NOMO-1 treated with DMSO at 0.1 percent for 48 hours (cell line): ENCODE measurements around the gene BGN.
A peak's percentile ranks its signal among the peaks of the same experiment; 100 is the strongest.

Source experiments
- DNase-seq: peaks from one replicate; lab custom pipeline; 2025; ENCODE audit not compliant: unreplicated experiment; lab: John Stamatoyannopoulos, UW

Gene BGN

GRCh38 chrX:153459986-153460385, 34.8 kb upstream of the BGN start:
- DNase-seq: no peak

- DNase-seq: no peak
Measured at GRCh38 chrX:153460826-153461225, 34.0 kb upstream of the BGN start.

DNA sequence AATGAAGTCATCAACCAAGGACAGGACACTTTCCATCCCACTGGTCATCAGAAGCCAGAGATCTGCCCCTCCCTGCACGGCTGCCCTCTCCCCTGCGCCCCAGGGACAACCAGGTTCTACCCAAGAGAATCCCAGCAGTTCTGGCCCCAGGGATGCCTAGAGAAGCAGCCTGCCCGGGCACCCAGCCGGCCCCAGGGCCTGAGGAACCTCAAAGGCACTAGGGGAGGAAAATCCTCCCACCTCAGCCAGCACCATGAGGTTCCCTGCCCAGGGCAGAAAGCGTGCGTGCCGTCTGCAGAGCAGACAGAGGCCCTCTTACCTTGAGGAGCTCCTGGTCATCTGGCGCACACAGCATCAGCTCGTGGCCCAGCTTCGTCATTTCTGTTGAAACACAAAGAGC, 32.5 kb upstream of the BGN start:
- no peak for DNase-seq

DNA sequence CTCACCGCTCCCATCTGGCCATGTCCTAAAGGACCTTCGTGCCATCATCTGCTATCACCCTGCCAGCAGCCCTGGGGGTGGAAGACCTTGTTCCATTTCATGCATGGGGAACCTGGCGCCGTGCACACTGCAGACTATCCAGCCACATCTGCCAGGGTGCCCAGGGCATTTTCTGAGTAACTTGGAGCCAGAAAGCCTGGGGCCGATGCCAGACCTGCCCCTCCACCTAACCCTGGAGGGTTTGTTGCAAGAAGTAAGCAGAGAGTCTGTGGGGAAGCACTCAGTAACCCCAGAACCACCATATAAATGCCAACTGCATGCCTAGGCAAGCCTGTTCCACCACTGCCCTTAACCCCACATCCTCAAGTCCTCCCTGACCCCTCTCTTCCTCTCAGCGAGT, 31.7 kb upstream of the BGN start:
- no peak for DNase-seq

DNA sequence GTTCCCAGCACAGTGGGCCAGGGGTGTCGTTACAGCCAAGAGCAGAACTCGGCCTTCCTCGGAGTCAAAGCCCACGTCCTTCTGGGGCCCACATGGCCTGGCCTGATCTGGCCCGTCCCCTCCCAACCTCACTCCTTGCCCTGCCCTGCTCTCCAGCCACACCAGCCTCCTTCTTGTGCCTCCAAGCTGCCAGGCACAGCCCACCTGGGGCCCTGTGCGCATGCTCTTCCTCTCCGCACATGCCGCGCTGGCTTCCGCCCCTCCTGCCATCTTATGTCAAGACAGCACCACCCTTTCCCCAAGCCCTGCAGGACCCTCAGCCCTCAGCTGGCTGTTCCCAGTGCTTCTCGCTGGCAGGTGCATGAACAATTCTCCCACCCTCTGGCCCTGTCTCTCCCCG, 31.2 kb upstream of the BGN start:
- no peak for DNase-seq

GRCh38 chrX:153464116-153464515, 30.7 kb upstream of the BGN start:
- DNase-seq: no peak

GRCh38 chrX:153465691-153466380, 28.9 kb upstream of the BGN start:
- no peak for DNase-seq

GRCh38 chrX:153468008-153468580, 26.7 kb upstream of the BGN start:
- no peak for DNase-seq

- DNase-seq: peak; percentile 30
Measured at GRCh38 chrX:153469811-153470410, 24.9 kb upstream of the BGN start.

DNA sequence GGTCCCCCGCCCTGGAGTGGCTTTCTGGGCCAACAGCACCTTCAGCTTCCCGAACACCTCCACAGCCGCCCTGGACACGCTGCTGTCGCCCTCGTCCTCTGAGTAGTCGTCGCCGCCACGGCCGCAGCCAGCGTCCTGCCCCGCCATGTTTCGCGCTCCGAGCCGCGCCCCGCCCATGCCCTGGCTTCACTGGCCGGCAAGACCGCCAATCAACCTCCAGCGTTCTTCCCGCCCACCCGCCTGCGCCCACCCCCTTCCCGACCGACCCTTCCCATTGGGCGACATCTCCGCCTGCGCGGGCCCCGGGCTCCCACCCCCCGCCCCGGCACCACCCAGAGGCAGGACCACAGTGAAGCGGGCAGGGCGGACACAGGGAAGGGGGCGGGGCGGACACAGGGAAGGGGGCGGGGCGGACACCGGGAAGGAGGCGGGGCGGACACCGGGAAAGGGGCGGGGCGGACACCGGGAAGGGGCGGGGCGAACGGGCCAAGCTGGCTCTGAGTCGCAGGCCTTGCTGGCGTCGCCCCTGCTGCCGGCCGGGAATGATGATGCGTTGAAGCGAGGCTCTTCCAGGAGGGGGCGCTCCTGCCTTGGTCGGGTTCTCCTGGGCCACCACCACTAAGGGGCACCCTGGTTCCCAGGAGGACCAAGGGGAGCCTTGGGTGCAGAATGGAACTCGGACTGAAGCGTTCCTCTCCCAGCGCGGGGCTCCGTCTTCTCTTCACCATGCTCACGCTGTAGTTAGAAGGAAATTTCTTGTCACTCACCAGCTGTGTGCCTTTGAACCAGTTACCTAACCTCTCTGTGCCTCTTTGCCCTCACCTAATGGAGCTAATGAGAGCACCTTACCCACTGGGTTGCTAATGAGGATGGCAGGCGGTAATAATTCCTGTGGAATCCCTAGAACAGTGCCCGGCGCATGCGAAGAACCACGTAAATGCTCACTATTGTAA, 24.1 kb upstream of the BGN start, which contains the start of gene HAUS7:
Gene HAUS7 (minus strand): TSS at position 166 of the 953 bp plus-strand sequence. CDS start 19 bp downstream, at position 147.
- DNase-seq: peak; percentile 81

DNA sequence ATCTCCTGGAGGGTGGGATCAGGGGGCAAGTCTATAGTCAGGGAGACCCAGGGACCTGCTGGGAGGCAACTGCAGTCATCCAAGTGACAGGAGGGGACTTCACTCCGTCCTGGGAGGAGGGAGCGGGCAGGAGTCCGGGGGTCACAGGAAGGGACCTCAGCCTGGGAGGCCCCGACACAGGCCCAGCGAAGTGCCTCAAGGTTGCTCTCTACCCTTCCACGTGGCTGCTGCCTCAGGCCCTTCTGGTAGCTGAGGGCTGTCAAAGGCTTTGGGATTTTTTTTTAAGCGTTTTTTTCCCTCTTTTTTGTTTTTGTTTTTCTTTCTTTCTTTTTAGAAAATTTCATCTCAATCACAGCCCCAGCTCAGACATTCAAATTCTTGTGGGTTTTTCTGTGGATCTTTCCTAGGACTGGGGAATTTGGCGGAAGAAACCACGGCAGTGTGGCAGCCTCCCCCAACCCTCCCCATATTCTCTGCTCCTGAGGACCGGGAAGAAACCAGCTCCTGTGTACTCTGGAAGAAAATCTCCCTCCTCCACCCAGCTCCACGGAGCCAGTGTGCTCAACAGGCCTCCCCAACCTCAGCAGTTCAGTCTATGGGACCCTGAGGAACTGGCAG, 23.0 kb upstream of the BGN start:
- no peak for DNase-seq

DNA sequence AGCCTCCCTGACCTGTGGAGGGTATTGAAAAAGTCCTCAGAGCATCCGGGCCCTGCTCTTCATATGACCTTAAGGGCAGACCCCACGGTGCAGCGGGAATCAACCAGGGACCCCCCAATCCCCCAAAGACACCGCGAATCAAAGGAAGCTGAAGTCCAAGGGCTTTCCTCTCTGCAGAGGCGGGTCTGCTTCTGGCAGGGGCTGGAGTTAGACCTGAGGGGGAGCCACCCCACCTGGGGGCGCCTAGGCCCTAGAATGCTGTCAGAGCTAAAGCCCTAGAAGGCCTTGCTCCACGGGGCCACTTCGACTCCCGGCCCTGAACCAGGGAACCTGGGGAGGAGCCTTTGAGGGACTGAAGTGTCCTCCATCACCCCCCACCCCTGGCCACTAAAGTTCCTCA, 21.7 kb upstream of the BGN start:
- DNase-seq: no peak

DNA sequence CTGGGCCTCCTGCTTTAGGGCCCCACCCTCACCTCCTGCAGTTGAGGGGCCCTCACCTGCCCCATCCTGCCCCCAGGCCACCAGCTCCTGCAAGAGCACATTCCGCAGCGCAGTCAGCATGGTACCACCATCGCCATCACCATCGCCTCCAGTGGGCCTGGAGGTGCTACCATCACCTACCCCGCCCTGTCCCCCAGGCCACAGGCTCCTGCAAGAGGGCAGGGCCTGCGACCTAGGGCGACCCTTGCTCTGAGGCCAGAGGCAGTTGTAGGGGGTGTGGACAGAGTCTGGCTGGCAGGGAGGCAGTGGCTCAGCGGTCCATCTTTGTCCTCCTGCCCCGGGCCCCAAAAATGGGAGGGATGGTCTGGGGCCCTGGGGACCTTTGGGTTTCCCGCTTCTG, 20.5 kb upstream of the BGN start:
- DNase-seq: no peak

GRCh38 chrX:153474718-153475117, 20.1 kb upstream of the BGN start:
- no peak for DNase-seq

GRCh38 chrX:153475271-153475670, 19.5 kb upstream of the BGN start:
- no peak for DNase-seq

- DNase-seq: no peak
Measured at GRCh38 chrX:153475751-153476281, 19.0 kb upstream of the BGN start.

GRCh38 chrX:153476666-153477363, 18.0 kb upstream of the BGN start:
- DNase-seq: no peak

- no peak for DNase-seq
Measured at GRCh38 chrX:153477364-153477857, 17.4 kb upstream of the BGN start.

DNA sequence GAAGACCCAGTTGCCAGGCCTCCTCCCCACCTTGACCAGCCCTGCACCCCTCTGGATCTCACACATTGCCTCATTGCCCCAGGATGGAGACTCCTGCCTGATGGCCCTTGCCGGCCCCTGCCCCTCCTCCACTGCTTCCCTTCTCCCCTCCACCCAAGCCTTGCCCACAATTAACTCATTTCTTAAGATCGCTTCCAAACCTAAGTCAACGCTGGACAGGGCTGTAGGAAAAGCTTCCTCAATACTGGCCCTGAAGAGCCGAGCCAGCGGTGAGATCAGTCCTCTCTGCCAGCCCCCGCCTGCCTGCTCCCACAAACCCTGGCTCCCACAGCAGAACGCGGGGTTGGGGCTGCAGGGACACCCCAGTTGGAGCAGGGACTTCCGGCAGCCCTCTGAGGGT, 16.9 kb upstream of the BGN start:
- no peak for DNase-seq

DNA sequence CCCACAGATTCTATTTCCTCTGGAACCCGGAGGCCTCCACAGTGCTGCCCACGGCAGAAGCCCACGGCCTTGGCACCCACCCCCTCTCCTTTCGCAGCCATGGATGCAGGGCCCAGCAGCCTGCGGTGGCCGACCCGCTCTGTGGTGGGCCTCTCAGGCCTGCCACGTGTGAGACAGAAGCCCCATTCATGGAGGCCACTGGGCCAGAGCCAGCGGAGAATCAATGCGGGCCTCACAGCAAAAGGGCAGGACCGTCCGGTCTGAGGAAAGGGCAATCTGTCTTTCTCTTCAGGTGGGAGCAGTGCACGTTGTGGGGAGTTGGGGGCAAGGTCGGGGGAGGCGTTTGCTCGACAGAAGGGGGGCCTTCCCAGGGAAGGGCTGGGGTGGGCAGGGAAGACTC, 16.0 kb upstream of the BGN start:
- DNase-seq: no peak
